ENCODE measurements around the gene RPE. TPM values are rescaled to one million over a fixed set of nuclear protein-coding genes. Genes with fewer than 3 reads are reported as not detected.

The RPE gene
- total RNA-seq, 1 donor from 2014 or later: 53.5 TPM

DNA sequence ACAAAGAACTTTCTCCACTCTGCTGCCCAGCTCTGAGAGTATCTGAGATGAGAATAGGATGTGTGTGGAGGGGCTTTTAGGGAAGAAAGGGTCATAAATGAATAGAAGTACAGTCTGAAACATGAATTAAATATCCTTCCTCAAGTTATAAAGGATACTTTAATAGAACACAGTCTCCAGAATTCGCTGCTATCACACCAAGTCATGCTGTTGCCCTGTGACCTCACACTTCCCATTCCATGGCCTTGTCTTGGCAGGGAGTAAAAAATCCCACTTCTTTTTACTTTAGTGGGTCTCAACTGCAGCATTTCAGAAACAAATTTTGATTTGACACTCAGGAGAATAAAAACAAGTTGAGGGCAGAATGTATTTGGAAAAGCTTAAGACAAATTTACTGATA lies 3.8 kb upstream of the RPE start:
- intact Hi-C loops (cut with micrococcal nuclease): no loop called here

DNA sequence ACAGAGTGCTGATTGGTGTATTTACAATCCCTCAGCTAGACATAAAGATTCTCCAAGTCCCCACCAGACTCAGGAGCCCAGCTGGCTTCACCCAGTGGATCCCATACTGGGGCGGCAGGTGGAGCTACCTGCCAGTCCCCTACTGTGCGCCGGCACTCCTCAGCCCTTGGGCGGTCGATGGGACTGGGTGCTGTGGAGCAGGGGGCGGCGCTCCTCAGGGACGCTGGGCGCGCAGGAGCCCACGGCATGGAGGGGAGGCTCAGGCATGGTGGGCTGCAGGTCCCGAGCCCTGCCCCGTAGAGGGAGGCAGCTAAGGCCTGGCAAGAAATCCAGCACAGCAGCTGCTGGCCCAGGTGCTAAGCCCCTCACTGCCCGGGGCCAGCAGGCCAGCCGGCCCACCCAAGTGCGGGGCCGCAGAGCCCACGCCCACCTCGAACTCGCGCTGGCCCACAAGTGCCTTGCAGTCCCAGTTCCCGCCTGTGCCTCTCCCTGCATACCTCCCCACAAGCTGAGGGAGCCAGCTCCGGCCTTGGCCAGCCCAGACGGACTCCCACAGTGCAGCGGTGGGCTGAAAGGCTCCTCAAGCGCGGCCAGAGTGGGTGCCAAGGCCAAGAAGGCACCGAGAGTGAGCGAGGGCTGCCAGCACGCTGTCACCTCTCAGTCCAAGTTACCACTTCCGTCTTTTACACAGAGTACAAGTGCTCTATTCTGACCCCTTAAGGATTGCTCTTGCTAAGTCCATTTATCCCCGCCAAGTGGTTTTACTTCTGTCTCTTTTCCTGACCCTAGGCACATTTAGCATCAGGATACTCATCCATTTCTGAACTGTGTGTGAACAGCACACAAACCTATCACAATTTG lies 1.7 kb upstream of the RPE start:
- intact Hi-C loops (cut with micrococcal nuclease): loop anchor here (10.0 kb wide), 1 partner anchor 1976 kb away; the partner anchor contains the start of gene PLEKHM3

DNA sequence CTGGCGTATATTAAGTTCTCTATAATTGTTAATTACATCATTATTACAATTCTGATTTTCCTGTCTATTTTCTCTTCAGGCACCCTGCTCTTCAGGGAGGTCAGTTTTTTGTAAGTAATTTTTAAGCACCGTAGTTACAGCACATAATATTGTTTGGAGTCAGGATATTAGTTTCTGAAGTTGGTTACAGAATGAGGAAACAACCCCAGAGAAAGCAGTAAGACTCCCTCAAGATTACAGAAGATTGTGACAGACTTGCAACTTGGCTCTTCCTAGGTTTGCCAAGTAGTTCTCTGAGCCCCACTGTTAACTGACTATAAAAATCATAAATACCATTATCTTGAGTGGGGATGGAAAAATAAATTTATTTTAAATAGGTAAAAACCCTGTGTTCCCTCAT lies 921 bp downstream of the RPE start:
- intact Hi-C loops (cut with micrococcal nuclease): loop anchor here (10.0 kb wide), 1 partner anchor 1979 kb away; the partner anchor contains the start of gene PLEKHM3

- intact Hi-C loops (cut with micrococcal nuclease): loop anchor here (10.0 kb wide), 1 partner anchor 1980 kb away; the partner anchor contains the start of gene PLEKHM3
These were observed 2.4 kb downstream of the RPE start for GRCh38 chr2:210004881-210005280.

GRCh38 chr2:210007895-210008294 lies 5.5 kb downstream of the RPE start:
- intact Hi-C loops (cut with micrococcal nuclease): loop anchor here (10.0 kb wide), 1 partner anchor 1983 kb away; the partner anchor contains the start of gene PLEKHM3

DNA sequence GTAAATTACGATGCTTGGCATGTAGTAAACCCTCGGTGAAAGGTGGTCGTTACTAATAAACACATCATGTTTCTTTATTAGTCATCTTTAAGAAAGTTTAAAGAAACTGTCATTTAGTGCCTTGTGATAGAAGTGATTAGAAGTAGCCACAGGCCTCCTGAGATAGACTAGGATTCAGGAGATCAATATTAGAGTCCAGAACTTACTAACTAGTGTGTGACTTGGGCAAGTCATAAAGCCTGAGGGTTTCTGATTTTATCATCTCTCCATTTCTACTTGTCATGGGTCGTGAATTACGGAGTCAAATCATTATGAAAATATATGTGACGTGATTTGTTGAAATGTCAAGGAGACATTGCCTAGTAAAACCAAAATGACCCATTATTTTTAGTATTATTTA lies 6.7 kb downstream of the RPE start:
- intact Hi-C loops (cut with micrococcal nuclease): loop anchor here (10.0 kb wide), 1 partner anchor 1984 kb away; the partner anchor contains the start of gene PLEKHM3

- intact Hi-C loops (cut with micrococcal nuclease): loop anchor here (10.0 kb wide), 1 partner anchor 1985 kb away; the partner anchor contains the start of gene PLEKHM3
These were observed 7.5 kb downstream of the RPE start for GRCh38 chr2:210009896-210010295.

DNA sequence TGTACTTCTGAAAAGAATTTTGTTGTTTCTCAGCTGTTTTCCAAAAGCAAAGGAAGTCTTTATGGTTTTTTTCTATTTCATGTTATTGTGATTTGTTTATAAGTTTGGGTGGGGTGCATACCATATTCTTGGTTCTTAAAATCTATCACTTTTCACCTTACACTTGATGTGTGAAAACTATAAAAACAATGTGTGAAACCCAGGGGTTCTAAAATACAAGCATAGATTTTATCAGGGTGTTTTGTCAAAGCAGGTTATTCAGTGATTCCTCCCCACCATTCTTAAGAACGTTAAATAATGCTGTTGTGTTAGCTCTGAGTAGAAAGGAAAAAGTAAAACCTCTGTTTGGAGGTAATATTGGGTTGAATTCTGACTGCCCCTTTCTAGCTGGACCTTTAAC lies 17.7 kb downstream of the RPE start:
- intact Hi-C loops (cut with micrococcal nuclease): no loop called here

GRCh38 chr2:210022824-210023223 lies 20.4 kb downstream of the RPE start:
- intact Hi-C loops (cut with micrococcal nuclease): no loop called here

DNA sequence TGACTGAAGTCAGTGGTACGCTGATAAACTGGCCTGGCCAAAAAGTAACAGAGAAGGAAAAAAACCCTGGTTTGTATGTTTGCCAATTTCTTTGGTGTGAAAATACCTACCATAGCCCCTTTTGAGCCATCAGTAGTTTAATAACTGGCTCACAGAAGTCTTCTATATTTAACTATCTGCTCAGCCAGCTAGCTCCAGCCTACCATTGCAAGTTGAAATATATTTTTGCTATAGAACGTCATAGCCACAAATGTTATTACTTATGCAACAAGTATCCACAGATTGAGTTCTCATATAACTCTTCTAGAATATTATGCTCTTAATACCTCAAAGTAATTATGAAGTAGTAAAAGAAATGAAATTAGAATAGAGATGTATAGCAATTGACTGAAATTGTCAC lies 25.2 kb downstream of the RPE start:
- intact Hi-C loops (cut with micrococcal nuclease): no loop called here

DNA sequence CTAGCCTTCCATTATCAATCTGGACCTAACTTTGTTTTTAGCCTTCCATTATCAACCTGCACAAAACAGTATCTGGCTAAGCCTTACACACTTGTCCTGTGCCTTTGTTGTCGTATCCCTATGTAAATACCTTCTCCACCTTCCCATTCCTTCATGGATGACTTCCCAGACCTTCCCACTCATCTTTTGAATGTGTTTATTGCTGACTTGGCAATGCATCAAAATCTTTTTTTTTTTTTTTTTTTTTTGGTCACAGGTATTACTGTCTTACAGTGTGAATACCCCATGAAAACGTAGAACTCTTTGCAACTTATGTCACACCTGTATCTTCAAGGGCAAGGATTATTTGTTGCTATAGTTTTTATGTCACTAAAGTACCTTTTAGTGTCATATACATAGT lies 25.7 kb downstream of the RPE start:
- intact Hi-C loops (cut with micrococcal nuclease): no loop called here

- intact Hi-C loops (cut with micrococcal nuclease): no loop called here
These were observed 31.7 kb downstream of the RPE start for GRCh38 chr2:210034087-210034683.

GRCh38 chr2:210035679-210036078 lies 33.2 kb downstream of the RPE start:
- intact Hi-C loops (cut with micrococcal nuclease): no loop called here

- intact Hi-C loops (cut with micrococcal nuclease): no loop called here
These were observed 35.6 kb downstream of the RPE start for GRCh38 chr2:210038078-210038477.

DNA sequence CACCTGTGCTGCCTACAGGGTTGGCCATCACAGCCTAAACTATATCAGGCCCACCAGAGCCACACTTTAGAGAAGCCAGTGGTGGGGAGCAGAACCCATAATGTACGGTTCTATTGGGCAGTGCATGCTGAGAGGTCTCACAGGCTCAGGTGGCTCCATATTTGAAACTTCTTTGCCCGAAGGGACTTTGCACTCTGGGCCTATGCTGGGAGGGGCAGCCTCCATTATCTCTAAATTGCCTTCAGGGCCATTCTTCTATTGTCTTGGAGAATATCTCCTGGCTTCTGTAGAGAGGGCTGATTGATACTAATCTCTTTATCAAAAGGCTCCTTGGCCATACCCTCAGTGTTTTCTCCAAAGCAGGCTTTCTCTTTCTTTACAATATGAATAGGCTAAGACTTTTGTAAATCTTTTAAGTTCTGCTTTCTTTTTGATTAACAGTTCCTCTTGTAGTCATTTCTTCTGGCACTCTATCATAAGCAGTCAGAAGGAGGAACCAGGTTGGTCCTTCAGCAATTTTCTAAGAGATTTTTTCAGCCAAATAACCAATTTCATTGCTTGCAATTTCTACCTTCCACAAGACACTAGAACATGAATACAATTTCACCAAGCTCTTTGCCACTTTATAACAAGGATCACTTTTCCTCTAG lies 44.5 kb downstream of the RPE start:
- intact Hi-C loops (cut with micrococcal nuclease): no loop called here

DNA sequence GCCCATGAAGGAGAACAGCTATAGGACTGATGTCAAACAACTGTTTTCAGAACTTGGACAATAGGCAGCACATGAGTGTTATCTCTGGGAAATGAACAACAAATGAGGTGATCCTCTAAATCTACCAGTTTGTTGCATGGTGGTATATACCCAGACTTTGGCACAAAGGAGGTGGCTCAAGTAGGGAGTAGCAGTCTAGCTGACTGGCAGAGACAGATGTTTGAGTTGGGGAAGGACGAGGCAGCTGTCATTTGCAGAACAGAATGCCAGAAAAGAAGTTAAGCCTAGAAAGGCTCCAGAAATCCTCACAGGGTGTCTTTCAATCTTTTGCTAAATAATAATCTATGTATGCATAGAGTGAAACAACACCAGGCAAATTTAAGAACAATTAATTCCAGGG lies 47.4 kb downstream of the RPE start:
- intact Hi-C loops (cut with micrococcal nuclease): no loop called here

- intact Hi-C loops (cut with micrococcal nuclease): no loop called here
These were observed 48.4 kb downstream of the RPE start for GRCh38 chr2:210050885-210051284.

GRCh38 chr2:210054696-210055095 lies 52.3 kb downstream of the RPE start:
- intact Hi-C loops (cut with micrococcal nuclease): no loop called here

- intact Hi-C loops (cut with micrococcal nuclease): no loop called here
These were observed 53.4 kb downstream of the RPE start for GRCh38 chr2:210055825-210056224.

- intact Hi-C loops (cut with micrococcal nuclease): no loop called here
These were observed 60.9 kb downstream of the RPE start for GRCh38 chr2:210063306-210063705.

Measured in T-helper 2 cell treated with Interferon-gamma antibody and Interleukin-4, amounts not matched to agents 100 ng/mL and 5 ng/mL, for 36 hours (primary cell).